Measurements from ENCODE around the gene WWTR1. TPM values are rescaled to one million over a fixed set of nuclear protein-coding genes. Genes with fewer than 3 reads are reported as not detected.
A peak's percentile ranks its signal among the peaks of the same experiment; 100 is the strongest.

The WWTR1 gene
- total RNA-seq, 2 donors from 2014 or later, result 45.4 to 87.1 TPM

DNA sequence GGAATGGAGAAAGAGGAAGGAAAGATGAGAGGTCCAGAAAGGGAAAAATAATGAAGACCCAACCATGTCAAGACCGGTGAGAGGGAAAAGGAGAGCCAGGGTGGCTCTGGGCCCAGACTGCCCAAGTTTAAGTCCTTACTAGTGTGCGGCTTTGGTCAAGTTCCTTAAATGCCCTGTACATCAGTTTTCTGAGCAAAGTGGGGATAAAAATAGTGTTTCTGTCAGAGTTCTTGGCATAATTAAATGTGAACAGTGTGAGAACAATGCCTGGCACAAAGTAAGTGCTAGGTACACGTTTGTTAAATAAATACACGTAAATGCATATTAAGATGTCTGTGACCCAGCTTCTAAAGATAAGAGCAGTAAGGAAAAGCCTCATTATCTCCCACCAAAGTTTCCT, 23.8 kb downstream of the WWTR1 start:
- intact Hi-C loops (cut with DNase I), result no loop called here
- no peak for DNase-seq
- ATAC-seq, result peak in 1 of 2 donors; percentile 6

- no peak for DNase-seq
- intact Hi-C loops (cut with DNase I), result no loop called here
- no peak for ATAC-seq
Measured at GRCh38 chr3:149632225-149632624, 25.6 kb downstream of the WWTR1 start.

GRCh38 chr3:149630806-149631205, 27.0 kb downstream of the WWTR1 start:
- DNase-seq (no peak), ATAC-seq (no peak)
- intact Hi-C loops (cut with DNase I), result no loop called here

DNA sequence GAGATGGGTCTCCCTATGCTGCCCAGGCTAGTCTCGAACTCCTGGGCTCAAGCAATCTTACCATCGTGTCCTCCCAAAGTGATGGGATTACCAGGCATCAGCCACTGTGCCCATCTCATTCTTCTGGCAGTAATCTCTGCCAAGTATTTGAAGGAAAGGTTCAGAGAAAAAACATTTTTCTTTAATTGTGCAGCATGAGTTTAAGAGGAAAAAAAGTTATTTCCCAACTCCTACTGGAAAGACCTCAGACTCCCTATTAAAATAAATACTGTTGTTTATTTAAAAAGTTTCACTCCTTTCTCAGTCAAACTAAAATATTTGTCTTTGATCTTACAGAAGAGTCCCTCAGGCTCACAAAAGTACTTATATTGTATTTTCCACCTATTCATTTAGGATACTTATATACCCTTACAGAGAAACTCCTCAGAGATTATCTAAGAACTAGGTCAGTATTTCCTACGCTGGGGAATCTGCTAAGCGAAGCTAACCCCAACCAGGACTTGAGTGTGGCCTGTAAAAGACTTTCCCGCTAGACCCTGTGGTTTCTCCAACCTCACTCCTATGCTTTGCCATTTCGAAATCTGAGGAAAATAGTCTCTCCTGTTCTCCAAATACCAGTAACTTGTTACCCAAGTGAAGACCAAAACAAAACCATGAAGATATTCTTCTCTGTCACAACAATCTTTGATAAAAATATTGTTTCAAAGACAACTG, 28.7 kb downstream of the WWTR1 start:
- intact Hi-C loops (cut with DNase I), result no loop called here
- no peak for ATAC-seq
- no peak for DNase-seq

DNA sequence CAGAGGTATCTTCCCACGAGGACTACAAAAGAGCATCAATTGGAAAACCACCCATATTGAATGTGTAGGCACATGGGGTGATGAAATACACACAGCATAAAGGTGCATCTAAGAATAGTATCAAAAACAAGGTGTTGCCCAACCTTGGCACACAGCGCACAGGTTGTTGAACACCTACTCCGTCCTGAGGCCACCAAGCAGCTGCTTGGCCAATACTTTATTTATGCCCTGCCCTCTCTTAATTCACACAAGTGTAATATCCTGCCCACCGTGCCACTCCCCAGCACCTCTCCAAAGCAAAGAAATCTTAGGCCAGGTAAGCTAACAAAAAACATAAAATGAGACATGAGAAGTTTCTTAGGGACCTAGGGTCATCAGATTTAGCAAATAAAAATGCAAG, 31.2 kb downstream of the WWTR1 start:
- intact Hi-C loops (cut with DNase I), result no loop called here

DNA sequence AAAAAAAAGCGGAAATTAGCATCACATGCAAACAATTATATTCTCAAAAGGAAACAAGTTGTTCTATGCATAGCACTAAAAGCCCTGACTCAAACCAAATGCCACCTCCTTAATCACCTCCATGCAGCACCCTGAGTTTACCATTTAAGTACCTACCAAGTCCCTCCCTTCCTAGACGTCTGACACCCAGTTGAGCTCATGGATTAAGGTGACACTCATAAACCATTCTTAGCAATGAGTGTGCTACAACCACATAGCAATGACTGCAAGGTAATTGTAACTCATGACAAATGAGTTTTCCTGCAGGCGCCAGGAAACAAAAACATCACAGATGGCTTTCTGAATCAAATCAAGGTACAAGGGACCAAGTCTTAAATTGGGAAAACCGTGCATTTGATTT, 32.0 kb downstream of the WWTR1 start:
- ATAC-seq (peak in 1 of 2 donors; percentile 13), DNase-seq (no peak)
- intact Hi-C loops (cut with DNase I), result no loop called here

More for the DNA sequence above, 31.2 kb downstream of the WWTR1 start:
- ATAC-seq, result no peak
- DNase-seq, result no peak

GRCh38 chr3:149623824-149624223, 34.0 kb downstream of the WWTR1 start:
- DNase-seq, result no peak
- intact Hi-C loops (cut with DNase I), result no loop called here
- ATAC-seq, result no peak

GRCh38 chr3:149621218-149622005, 36.4 kb downstream of the WWTR1 start:
- intact Hi-C loops (cut with DNase I), result no loop called here
- ATAC-seq (peak in 1 of 2 donors; percentile 49), DNase-seq (no peak)

- ATAC-seq (peak in 1 of 2 donors; percentile 14), DNase-seq (no peak)
- intact Hi-C loops (cut with DNase I), result no loop called here
Measured at GRCh38 chr3:149620291-149621020, 37.4 kb downstream of the WWTR1 start.

DNA sequence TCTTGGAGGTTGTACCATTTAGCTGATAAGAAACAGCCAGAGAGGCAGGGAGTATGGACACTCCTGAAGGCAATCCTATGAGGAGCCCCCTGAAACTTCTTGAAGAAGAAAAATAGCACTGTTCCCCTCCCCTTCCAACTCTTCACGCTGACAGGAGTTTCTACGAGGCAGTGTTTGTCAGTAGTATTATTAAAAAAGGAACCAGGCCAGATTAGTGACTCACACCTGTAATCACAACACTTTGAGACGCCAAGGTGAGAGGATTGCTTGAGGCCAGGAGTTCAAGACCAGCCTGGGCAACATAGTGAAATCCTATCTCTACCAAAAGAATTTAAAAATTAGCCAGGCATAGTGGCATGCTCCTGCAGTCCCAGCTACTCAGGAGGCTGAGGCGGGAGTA, 38.7 kb downstream of the WWTR1 start:
- ATAC-seq (peak in 1 of 2 donors; percentile 19), DNase-seq (no peak)
- intact Hi-C loops (cut with DNase I), result loop anchor here in 1 of 2 donors (5.0 kb wide), 1 partner anchor 38 kb away; the partner anchor contains the start of gene WWTR1

GRCh38 chr3:149618151-149619123, 39.4 kb downstream of the WWTR1 start:
- intact Hi-C loops (cut with DNase I), result loop anchor here in 1 of 2 donors (1.0 to 5.0 kb wide), 2 partner anchors 25 to 39 kb away; partner anchors contain the start of gene WWTR1
- peak; percentile 82 to 85 for ATAC-seq
- DNase-seq, result peak; percentile 78

- DNase-seq, result peak; percentile 53
- intact Hi-C loops (cut with DNase I), result loop anchor here in 1 of 2 donors (5.0 kb wide), 1 partner anchor 42 kb away; the partner anchor contains the start of gene WWTR1
- ATAC-seq, result peak in 1 of 2 donors; percentile 12
Measured at GRCh38 chr3:149615731-149616221, 42.0 kb downstream of the WWTR1 start.

- ATAC-seq, result no peak
- intact Hi-C loops (cut with DNase I), result no loop called here
- no peak for DNase-seq
Measured at GRCh38 chr3:149613988-149614387, 43.8 kb downstream of the WWTR1 start.

DNA sequence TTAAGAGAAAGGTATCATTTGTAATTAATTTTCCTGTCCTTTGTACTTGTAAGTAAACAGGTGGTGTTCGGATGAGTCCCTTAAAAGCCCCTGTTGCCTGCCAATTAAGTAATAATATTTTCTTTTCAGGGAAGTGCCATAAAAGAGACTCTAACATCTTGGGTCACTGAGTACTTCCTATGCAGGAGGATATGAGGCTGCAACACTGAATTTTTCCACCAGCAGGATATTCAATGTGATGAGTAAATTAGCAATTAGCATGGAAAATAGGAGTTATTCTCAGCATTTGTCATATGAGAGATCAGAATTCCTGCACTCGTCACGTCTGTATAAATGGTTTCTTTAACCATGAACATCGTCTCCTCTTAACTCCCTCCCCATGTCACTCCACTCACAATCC, 45.4 kb downstream of the WWTR1 start:
- DNase-seq (no peak), ATAC-seq (no peak)
- intact Hi-C loops (cut with DNase I), result no loop called here

DNA sequence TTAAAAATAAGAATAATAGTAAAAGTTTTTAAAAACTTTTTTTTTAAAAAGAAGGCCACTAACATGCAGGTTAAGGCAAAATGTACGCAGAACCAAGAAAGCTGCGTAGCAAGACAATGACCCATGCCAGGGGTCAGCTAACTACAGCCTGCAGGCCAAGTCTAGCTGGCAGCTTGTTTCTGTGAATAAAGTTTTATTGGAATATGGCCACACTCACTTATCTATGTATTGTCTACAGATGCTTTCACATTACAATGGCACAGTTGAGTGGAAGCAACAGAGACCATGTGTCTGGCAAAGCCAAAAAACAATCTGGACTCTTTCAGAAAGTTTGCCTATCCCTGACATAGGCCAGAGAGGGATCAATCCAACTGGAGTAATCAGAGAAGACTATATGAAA, 46.7 kb downstream of the WWTR1 start:
- no peak for DNase-seq
- intact Hi-C loops (cut with DNase I), result no loop called here
- no peak for ATAC-seq

- intact Hi-C loops (cut with DNase I), result no loop called here
- no peak for DNase-seq
- ATAC-seq, result peak; percentile 80 to 82
Measured at GRCh38 chr3:149610351-149611105, 47.3 kb downstream of the WWTR1 start.

GRCh38 chr3:149609595-149609994, 48.2 kb downstream of the WWTR1 start:
- intact Hi-C loops (cut with DNase I), result no loop called here
- no peak for DNase-seq
- no peak for ATAC-seq

- ATAC-seq, result no peak
- intact Hi-C loops (cut with DNase I), result no loop called here
- no peak for DNase-seq
Measured at GRCh38 chr3:149608987-149609386, 48.8 kb downstream of the WWTR1 start.

Measured in left cardiac atrium (tissue), 4 donors.